Epidermal melanocyte (primary cell): Measurements from ENCODE around the gene ASAP2.
A peak's percentile ranks its signal among the peaks of the same experiment; 100 is the strongest.

Experiments
- DNase-seq: peaks from one replicate; pipeline ENCODE4 v3.0.0; 2011; ENCODE audit warnings: low spot score; ENCODE audit not compliant: insufficient read length

ASAP2 gene

DNA sequence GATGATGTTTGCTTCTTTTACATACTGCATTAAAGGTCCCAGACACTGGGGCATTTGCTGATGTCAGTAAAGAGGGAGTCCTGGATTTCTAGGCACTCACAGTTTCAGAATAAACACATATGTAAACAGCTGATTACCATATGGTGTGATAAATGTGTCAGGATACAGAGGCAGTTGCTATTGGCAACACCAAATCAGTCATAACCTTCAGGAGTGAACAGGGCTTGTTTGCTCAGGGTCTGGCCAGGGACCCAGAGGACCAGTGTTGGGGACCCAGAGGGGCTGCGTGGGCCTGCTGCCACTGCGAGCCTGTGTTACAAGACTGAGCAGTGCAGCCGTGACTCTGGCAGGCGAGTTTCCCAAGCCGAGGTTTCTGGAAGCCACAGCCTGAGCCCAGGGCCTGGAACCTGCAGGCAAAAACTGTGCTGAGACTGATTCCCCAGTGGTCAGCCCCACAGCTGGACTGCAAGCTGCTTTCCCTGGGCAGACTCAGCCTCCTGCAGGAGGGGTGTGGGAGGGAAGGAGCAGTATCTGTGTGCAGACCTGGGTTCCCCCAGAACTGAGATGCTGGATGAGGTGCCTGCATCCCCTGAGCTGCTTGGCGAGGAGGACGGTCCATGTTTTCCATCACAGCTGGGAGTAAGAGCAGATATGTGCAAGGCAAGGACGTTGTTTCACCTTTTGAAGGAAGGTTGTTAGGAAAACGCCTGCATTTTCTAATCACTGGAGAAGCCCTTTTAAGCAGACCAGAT, 23.6 kb downstream of the ASAP2 start:
- no peak for DNase-seq

DNA sequence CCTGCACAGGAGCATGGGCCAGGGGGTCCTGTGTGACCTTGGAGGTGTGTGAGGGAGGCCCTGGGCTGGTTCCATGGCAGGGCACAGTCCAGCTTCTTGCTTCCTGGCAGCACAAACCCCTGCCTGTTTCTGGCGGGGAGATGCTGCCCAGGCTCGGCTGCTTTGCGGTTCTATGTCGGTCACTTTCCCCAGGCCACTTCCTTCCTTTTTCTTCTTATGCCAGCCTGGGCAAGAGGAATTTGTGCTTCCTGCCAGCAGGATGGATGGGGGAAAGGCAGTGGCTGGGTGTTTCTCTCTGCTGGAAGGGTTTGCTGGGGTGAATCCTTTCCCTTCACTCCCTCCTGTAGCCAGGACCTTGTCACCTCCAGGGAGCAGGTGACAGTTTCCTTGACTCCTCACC, 24.3 kb downstream of the ASAP2 start:
- no peak for DNase-seq

DNA sequence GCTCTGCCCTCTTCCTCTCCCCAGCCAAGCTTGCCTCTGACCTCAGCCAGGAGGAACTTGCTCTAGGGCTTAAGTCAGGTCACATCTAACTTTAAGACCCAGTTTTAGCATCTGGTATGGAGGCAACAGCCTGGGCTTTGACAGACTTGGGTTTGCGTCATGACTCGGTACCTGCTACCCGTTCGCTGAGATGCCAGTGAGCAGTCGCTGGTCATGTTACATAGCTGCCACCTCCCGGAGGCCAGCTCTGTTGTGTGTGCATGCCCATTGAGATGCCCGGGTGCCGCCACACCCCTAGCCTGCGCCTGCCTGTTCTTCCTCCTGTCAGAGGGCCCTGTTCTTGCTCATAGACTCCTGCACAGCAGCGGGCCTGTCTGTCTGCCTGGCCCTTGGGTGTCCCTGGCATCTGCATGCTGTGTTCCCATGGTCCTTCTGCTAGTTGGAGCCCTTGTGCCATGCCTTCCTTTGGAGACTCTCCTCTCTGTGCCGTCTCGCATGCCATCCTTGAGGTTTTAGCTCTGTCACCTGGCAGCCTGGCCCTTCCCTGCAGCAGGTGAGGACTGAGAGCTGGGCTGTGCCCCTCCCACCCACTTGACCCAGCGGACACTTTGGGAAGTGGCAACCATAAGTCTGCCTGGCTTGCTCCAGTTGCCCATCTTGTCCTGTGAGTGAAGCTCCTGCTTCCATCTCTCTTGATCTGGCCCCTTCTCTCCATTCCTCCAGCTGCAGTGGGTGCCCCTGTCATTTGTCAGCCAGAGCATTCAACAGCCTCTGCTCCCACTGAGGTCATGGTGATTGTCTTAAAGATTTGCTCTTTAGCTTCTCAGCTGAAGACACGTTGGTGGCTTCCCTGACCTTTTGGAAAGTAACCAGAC, 24.9 kb downstream of the ASAP2 start:
- no peak for DNase-seq

DNA sequence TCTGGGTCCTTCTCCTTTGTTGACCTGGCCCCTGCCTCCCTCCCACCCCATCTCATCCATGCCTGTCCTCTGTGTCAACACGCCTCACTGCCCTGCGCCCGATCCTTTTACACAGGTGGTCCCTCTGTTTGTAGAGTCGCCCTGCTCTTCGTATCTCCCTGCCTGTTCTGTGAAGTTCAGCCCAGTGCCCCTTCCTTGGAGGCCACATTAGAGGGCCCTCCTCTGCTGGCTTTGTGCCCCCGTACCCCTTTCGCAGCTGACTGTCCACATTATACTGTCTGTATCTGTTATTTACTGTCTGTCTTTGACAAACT, 25.5 kb downstream of the ASAP2 start:
- DNase-seq = no peak

- no peak for DNase-seq
Measured at GRCh38 chr2:9232886-9233285, 26.3 kb downstream of the ASAP2 start.

GRCh38 chr2:9234680-9235146, 28.1 kb downstream of the ASAP2 start:
- no peak for DNase-seq

GRCh38 chr2:9235147-9236044, 28.8 kb downstream of the ASAP2 start:
- DNase-seq = peak; percentile 83

DNA sequence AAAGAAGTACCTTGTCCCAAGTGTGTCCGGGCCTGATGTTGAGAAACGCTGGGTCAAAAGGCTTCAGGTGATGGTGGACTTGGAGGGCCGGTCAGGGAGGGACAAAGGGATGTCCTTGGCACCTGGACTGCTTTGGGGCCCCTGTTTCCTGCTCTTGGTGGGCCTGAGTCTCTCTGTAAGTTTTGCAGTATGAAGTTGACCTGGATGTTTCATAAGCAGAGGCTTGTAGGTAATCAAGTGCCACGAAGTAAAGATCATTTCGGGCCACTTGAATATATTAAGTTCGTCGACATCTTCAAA, 29.4 kb downstream of the ASAP2 start:
- DNase-seq = no peak

- no peak for DNase-seq
Measured at GRCh38 chr2:9236867-9237266, 30.3 kb downstream of the ASAP2 start.

DNA sequence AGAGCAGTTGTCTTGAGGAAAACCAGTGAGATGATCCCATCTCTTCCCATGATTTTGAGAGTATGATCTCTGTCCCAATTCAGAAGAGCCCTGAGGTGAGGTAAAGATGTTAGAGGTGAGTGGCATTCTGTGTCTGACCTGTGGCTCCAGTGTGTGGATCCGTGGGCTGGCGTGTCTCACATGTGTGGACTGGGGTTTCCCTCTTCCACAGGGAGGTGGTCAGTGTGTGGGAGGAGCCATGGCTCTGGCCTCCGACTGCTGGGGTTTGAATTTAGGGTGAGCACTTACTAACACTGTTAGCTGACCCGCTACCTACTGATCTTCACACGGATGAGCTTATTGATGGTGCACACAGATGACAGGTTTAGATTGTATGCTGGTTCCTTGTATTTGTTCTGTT, 31.2 kb downstream of the ASAP2 start:
- no peak for DNase-seq

GRCh38 chr2:9238591-9239326, 32.1 kb downstream of the ASAP2 start:
- peak; percentile 53 for DNase-seq

DNA sequence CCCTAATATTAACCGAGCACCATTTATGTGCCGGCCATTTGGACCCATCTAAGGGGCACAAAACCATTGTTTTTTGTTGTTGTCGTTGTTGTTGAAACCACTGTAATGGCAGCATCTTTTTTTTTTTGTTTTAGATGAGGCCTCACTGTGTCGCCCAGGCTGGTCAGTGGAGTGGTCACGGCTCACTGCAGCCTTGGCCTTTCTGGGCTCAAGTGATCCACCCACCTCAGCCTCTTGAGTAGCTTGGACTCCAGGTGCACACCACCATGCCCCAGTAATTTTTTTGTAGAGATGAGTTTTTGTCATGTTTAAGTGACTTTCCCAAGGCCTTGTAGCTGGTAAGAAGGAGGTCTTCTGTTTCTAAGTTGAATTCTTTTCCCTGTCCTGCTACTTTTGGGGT, 33.0 kb downstream of the ASAP2 start:
- DNase-seq = no peak

DNA sequence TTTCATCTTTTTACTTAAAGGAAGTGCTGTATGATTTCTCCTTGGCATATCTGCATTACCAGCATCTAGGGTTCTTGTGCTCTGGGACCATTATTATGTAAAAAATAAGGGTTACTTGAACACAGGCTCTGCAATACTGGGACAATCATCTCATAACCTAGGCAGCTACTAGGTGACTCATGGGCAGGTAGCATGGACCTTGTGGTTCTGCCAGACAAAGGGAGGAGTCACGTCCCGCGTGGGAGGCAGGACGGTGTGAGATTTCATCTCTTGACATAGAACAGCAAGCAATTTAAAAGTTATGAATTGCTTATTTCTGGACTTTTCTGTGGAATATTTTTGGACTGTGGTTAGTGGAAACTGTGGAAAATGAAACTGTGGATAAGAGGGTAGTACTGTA, 34.1 kb downstream of the ASAP2 start:
- no peak for DNase-seq

DNA sequence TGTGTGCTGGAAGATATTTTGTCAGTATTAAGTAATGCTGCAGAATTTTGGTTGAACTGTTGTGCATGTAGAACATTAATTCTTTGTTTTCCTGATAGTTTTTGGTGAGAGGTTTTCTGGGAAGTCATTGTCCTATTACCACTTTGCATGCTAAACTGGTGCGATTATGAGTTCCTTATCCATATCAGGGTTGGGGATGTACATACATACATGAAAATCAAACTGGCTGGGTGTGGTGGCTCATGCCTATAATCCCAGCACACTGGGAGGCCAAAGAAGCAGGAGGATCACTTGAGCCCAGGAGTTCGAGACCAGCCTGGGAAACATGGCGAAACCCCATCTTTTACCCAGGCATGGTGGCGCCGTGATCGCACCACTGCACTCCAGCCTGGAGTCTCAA, 34.6 kb downstream of the ASAP2 start:
- DNase-seq = no peak

DNA sequence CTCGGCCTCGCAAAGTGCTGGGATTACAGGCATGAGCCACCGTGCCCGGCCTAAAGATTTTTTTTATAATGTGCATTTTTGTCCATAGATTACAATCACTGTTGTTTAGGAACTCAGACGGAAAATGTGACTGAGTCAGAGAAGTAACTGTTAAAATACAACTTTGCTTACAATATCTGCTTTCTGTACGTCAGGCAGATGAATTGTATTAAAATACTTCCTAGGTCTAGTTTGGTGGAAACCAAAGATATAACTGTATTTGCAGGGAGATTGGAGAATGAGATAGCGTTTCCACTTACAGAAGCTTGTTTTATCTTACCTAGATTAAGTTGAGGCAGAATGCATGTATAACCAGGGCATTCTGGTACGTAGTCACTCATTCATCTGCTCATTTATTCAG, 36.7 kb downstream of the ASAP2 start:
- DNase-seq = no peak

- DNase-seq = no peak
Measured at GRCh38 chr2:9244985-9245544, 38.5 kb downstream of the ASAP2 start.

- no peak for DNase-seq
Measured at GRCh38 chr2:9247177-9247576, 40.6 kb downstream of the ASAP2 start.

GRCh38 chr2:9247786-9248185, 41.2 kb downstream of the ASAP2 start:
- DNase-seq = no peak

DNA sequence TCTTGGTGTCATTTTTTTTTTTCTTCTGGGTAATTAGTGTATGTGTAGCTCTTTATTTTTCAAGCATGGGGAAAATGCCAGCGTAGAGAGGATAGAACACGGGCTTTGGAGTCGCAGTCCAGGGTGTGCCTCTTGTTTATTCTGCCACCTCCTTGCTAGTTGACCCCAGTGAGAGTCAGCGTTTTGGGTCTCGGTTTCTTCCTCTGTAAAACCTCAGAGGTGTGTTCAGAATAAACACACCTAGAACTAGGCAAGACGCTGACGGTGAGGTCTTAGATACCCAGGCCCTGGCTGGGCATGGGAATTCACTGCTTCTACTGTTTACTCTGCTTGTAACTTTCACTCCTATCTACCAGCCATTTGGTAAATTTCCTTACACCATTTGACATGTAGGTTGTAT, 41.8 kb downstream of the ASAP2 start:
- DNase-seq = no peak

DNA sequence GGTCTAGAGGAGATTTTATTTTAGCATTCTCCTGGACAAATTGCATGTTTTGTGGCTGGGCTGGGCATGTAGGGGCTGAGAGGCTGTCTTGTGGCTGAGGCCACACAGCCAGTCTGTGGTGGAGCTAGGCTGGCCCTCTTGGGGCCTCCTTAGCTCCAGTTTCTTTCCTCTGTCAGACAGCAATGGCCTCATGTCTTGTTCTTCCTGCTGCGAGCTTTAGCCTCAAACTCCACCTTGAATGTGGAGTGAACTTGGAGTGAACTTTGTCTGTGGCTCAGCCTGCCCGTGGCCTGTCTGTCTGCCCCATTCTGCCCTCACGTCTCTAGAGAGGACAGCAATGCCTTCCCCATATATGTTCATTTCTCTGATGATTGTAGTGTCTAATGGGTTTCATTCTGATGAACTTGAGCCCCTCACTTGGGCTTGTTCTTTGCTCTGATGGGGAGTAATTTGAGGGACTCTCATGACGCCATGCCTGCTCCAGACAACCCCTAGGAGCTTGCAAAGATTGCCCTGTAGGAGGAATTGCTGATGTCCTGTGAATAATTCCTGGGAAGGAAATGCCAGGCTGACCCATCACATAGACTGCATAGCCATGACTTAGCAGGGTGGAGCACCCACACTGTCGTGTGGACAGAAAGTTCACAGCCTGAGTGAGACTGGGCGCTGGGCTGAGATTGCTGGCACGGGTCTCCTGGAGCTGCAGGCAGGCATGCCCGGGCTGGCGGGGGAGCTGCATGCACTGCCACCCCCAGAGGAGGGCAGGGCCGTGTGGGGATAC, 42.6 kb downstream of the ASAP2 start:
- DNase-seq = no peak
